Right lobe of liver (tissue), 4 donors: ENCODE data around the gene HPS1.

Source experiments
- CTCF ChIP-seq, 4 donors: fragments of 200-600 bp in 3 of 4; fragments of 450-650 bp in 1 of 4; IDR thresholded peaks; one replicate each; pipeline versions ENCODE4 v1.5.1 to v1.8.0; 2016 to 2022; ENCODE audit warnings: antibody characterized with exemption in 4 of 4, mild to moderate bottlenecking in 2 of 4
- POLR2A ChIP-seq: fragments of 450-650 bp; IDR thresholded peaks from one replicate; pipeline ENCODE4 v1.6.1; 2017; ENCODE audit warnings: antibody characterized with exemption, mild to moderate bottlenecking
- donor health status: DM: no; HTN: no; CAD: no.
- donor health status: DM: no; HTN: no; CAD: no.
- donor health status: DM: no; HTN: yes; CAD: no.

DNA sequence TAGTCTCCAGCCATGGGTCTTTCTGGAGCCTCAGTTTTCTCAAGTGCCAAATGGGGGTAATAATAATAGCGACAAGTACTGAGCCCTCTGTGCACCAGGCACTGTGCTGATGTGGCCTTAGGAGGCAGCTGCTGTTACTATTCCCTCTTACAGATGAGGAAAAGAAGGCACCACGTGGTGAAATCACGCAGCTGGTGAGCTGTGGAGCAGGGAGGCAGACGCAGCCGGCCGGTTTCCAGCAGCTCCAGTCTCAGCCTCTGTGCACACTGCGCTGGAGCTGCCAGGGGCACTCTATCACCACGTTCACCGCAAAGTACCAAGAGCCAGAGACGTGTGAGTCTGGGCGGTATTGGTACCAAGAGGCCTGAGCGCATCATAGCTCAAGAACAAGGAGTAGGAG is 41.3 kb downstream of the HPS1 start:
- TF ChIP-seq CTCF (IDR thresholded peaks at IDR 0.05) (no peak), POLR2A (no peak)
